ENCODE results near the gene MACROD2.
A peak's percentile ranks its signal among the peaks of the same experiment; 100 is the strongest.

The MACROD2 gene

DNA sequence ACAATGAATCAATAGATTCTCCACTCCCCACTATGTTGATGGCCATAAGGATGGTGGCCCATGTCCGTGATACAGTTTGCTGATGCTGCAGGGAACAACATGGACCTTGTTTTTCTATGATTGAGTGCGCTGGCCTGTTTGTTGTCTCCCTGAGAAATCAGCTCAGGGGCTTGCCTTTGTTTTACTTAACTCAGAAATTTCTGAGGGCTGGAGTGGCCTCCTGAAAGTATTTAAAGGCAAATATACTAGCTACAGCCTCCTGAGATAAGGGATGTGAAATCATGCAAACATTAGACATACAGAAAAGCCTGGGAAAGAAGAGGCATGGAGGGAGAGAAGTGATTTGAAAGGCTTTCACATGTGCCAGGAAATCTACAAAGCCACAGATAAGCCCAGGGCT, 512.4 kb downstream of the MACROD2 start:
- ATAC-seq: no peak
- TF ChIP-seq PPARA (CRISPR knock-in tag; IDR thresholded peaks at IDR 0.05; ENCODE audit: borderline replicate concordance) (no peak), GLIS3 (CRISPR knock-in tag; IDR thresholded peaks at IDR 0.05) (no peak), ZC3H10 (CRISPR knock-in tag; IDR thresholded peaks at IDR 0.05) (no peak), CSDC2 (CRISPR knock-in tag; IDR thresholded peaks at IDR 0.05) (no peak), ARNTL (CRISPR knock-in tag; IDR thresholded peaks at IDR 0.05; ENCODE audit: borderline replicate concordance, low read depth) (no peak), OSR1 (CRISPR knock-in tag; IDR thresholded peaks at IDR 0.05) (no peak), RARB (CRISPR knock-in tag; IDR thresholded peaks at IDR 0.05) (no peak), TCF4 (CRISPR knock-in tag; IDR thresholded peaks at IDR 0.05; ENCODE audit: borderline replicate concordance) (no peak), ZFP3 (CRISPR knock-in tag; IDR thresholded peaks at IDR 0.05) (no peak), ISL1 (CRISPR knock-in tag; IDR thresholded peaks at IDR 0.05) (no peak), ESRRG (CRISPR knock-in tag; IDR thresholded peaks at IDR 0.05) (no peak), BACH2 (CRISPR knock-in tag; IDR thresholded peaks at IDR 0.05; ENCODE audit: borderline replicate concordance) (no peak), ZNF70 (CRISPR knock-in tag; IDR thresholded peaks at IDR 0.05) (no peak), ZNF565 (CRISPR knock-in tag; conservative IDR thresholded peaks at IDR 0.05; ENCODE audit: low read depth) (no peak), ZFP30 (CRISPR knock-in tag; IDR thresholded peaks at IDR 0.05) (no peak), TOX (CRISPR knock-in tag; IDR thresholded peaks at IDR 0.05; ENCODE audit: borderline replicate concordance) (no peak)
- TF ChIP-seq, protein P1, sequence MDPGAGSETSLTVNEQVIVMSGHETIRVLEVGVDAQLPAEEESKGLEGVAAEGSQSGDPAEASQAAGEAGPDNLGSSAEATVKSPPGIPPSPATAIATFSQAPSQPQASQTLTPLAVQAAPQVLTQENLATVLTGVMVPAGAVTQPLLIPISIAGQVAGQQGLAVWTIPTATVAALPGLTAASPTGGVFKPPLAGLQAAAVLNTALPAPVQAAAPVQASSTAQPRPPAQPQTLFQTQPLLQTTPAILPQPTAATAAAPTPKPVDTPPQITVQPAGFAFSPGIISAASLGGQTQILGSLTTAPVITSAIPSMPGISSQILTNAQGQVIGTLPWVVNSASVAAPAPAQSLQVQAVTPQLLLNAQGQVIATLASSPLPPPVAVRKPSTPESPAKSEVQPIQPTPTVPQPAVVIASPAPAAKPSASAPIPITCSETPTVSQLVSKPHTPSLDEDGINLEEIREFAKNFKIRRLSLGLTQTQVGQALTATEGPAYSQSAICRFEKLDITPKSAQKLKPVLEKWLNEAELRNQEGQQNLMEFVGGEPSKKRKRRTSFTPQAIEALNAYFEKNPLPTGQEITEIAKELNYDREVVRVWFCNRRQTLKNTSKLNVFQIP (CRISPR knock-in tag; IDR thresholded peaks at IDR 0.05; ENCODE audit: borderline replicate concordance, low read depth): no peak
- TF ChIP-seq, protein P2, sequence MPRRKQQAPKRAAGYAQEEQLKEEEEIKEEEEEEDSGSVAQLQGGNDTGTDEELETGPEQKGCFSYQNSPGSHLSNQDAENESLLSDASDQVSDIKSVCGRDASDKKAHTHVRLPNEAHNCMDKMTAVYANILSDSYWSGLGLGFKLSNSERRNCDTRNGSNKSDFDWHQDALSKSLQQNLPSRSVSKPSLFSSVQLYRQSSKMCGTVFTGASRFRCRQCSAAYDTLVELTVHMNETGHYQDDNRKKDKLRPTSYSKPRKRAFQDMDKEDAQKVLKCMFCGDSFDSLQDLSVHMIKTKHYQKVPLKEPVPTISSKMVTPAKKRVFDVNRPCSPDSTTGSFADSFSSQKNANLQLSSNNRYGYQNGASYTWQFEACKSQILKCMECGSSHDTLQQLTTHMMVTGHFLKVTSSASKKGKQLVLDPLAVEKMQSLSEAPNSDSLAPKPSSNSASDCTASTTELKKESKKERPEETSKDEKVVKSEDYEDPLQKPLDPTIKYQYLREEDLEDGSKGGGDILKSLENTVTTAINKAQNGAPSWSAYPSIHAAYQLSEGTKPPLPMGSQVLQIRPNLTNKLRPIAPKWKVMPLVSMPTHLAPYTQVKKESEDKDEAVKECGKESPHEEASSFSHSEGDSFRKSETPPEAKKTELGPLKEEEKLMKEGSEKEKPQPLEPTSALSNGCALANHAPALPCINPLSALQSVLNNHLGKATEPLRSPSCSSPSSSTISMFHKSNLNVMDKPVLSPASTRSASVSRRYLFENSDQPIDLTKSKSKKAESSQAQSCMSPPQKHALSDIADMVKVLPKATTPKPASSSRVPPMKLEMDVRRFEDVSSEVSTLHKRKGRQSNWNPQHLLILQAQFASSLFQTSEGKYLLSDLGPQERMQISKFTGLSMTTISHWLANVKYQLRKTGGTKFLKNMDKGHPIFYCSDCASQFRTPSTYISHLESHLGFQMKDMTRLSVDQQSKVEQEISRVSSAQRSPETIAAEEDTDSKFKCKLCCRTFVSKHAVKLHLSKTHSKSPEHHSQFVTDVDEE (CRISPR knock-in tag; IDR thresholded peaks at IDR 0.05): no peak
- TF ChIP-seq, protein P3, sequence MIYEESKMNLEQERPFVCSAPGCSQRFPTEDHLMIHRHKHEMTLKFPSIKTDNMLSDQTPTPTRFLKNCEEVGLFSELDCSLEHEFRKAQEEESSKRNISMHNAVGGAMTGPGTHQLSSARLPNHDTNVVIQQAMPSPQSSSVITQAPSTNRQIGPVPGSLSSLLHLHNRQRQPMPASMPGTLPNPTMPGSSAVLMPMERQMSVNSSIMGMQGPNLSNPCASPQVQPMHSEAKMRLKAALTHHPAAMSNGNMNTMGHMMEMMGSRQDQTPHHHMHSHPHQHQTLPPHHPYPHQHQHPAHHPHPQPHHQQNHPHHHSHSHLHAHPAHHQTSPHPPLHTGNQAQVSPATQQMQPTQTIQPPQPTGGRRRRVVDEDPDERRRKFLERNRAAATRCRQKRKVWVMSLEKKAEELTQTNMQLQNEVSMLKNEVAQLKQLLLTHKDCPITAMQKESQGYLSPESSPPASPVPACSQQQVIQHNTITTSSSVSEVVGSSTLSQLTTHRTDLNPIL (CRISPR knock-in tag; IDR thresholded peaks at IDR 0.05; ENCODE audit: low read depth): no peak
- TF ChIP-seq, protein P4, sequence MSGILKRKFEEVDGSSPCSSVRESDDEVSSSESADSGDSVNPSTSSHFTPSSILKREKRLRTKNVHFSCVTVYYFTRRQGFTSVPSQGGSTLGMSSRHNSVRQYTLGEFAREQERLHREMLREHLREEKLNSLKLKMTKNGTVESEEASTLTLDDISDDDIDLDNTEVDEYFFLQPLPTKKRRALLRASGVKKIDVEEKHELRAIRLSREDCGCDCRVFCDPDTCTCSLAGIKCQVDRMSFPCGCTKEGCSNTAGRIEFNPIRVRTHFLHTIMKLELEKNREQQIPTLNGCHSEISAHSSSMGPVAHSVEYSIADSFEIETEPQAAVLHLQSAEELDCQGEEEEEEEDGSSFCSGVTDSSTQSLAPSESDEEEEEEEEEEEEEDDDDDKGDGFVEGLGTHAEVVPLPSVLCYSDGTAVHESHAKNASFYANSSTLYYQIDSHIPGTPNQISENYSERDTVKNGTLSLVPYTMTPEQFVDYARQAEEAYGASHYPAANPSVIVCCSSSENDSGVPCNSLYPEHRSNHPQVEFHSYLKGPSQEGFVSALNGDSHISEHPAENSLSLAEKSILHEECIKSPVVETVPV (CRISPR knock-in tag; IDR thresholded peaks at IDR 0.05): no peak

DNA sequence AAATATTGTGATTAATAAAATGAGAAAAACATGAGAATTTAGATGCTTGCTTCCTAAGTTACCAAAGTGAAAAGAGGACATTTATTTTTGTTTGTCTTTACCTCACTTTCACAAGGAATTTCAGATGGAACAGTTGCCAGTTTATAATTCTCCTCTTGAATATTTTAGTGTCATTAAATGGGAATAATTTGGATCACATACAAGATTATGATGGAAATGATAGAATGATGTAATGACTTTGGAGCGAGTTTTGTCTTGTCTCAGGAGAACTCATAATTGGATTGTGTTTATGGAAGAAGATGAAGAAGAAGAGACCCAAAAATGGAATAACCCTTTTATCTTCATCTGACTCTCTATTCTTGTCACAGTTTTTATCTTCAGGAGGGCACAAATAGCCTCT, 515.0 kb downstream of the MACROD2 start:
- no peak for TF ChIP-seq ZC3H10 (CRISPR knock-in tag; IDR thresholded peaks at IDR 0.05)
- TF ChIP-seq, protein P1 (CRISPR knock-in tag; IDR thresholded peaks at IDR 0.05; ENCODE audit: borderline replicate concordance, low read depth): no peak
- TF ChIP-seq OSR1 (CRISPR knock-in tag; IDR thresholded peaks at IDR 0.05): no peak
- TF ChIP-seq, protein P3 (CRISPR knock-in tag; IDR thresholded peaks at IDR 0.05; ENCODE audit: low read depth): peak; percentile 59; the same call in 1 of the 2 replicates
- TF ChIP-seq SNAI2 (CRISPR knock-in tag; IDR thresholded peaks at IDR 0.05): no peak
- peak; percentile 76 for TF ChIP-seq ISL1 (CRISPR knock-in tag; IDR thresholded peaks at IDR 0.05)
- no peak for TF ChIP-seq ZNF565 (CRISPR knock-in tag; conservative IDR thresholded peaks at IDR 0.05; ENCODE audit: low read depth)
- ATAC-seq: no peak
